Coronary artery (tissue), 2 donors: ENCODE measurements around the gene AXIN1.
"Not testable (repeated sequence)": the region's sequence is repeated elsewhere in the genome, so short reads cannot be mapped to it uniquely, and the experiment has no call there.

Source experiments
- DNase-seq: peaks from one replicate; pipeline ENCODE4 v3.0.0-alpha.2; 2017; ENCODE audit warnings: low spot score
- H3K27ac ChIP-seq, 2 donors: fragments of 200-600 bp; sonication (generic); one replicate each; pipeline ENCODE4 v1.5.1; 2016 to 2019
- H3K4me3 ChIP-seq: fragments of 200-600 bp; sonication (generic); 2 replicates; pipeline ENCODE4 v1.5.1; 2016; ENCODE audit warnings: mild to moderate bottlenecking, moderate library complexity
- TF ChIP-seq, protein P1 (sequence below): fragments of 200-600 bp; sonication (generic); IDR thresholded peaks from one replicate; pipeline ENCODE4 v1.5.1; 2019; ENCODE audit warnings: antibody characterized with exemption

AXIN1 gene

DNA sequence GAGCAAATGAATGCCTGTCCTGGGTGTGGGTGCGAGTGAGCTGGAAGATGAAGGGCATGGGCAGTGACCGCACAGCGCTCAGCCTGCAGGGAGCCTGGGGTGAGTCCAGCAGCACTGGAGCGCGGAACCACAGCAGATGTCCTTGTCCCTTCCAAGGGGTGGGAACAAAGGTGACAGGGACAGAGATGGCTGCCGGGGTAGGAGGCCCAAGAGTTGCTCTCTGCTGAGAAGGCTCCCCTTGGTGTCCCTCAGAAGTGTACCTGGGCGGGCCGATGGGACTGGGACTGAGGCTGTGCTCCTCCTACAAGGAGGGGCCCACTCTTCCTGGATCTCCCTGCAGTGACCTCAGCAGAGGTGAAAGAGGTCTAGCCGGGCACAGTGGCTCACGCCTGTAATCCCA, 36.8 kb upstream of the AXIN1 start:
- no peak overlapping the region for H3K27ac ChIP-seq
- DNase-seq, result no peak
- H3K4me3 ChIP-seq, result no peak overlapping the region
- TF ChIP-seq, protein P1, sequence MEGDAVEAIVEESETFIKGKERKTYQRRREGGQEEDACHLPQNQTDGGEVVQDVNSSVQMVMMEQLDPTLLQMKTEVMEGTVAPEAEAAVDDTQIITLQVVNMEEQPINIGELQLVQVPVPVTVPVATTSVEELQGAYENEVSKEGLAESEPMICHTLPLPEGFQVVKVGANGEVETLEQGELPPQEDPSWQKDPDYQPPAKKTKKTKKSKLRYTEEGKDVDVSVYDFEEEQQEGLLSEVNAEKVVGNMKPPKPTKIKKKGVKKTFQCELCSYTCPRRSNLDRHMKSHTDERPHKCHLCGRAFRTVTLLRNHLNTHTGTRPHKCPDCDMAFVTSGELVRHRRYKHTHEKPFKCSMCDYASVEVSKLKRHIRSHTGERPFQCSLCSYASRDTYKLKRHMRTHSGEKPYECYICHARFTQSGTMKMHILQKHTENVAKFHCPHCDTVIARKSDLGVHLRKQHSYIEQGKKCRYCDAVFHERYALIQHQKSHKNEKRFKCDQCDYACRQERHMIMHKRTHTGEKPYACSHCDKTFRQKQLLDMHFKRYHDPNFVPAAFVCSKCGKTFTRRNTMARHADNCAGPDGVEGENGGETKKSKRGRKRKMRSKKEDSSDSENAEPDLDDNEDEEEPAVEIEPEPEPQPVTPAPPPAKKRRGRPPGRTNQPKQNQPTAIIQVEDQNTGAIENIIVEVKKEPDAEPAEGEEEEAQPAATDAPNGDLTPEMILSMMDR, result no peak

DNA sequence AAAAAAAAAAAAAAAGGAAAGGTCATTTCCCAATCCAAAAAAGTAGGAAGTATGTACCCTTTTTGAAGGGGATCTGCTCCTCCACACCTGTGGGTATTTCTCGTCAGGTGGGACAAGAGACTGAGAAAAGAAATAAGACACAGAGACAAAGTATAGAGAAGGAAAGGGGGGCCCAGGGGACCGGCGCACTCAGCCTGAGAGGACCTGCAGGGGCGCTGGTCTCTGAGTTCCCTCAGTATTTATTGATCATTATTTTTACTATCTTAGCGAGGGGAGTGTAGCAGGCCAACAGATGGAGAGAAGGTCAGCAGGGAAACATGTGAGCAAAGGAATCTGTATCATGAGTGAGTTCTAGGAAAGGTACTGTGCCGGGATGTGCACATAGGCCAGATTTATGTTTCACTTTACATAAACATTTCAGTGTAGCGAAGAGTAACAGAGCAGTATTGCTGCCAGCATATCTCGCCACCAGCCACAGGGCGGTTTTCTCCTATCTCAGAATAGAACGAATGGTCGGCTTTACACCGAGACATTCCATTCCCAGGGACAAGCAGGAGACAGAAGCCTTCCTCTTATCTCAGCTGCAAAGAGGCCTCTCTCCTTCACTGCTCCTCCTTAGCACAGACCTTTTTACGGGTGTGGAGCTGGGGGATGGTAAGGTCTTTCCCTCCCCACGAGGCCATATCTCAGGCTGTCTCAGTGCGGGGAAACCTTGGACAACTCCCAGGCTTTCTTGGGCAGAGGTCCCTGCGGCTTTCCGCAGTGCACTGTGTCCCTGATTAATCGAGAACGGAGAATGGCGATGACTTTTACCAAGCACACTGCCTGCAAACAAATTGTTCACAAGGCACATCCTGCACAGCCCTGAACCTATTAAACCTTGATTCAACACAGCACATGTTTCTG, 35.5 kb upstream of the AXIN1 start:
- peak overlapping the region; percentile 14 to 49 for H3K27ac ChIP-seq
- H3K4me3 ChIP-seq, result peak overlapping the region; percentile 52
- not testable (repeated sequence) for DNase-seq

DNA sequence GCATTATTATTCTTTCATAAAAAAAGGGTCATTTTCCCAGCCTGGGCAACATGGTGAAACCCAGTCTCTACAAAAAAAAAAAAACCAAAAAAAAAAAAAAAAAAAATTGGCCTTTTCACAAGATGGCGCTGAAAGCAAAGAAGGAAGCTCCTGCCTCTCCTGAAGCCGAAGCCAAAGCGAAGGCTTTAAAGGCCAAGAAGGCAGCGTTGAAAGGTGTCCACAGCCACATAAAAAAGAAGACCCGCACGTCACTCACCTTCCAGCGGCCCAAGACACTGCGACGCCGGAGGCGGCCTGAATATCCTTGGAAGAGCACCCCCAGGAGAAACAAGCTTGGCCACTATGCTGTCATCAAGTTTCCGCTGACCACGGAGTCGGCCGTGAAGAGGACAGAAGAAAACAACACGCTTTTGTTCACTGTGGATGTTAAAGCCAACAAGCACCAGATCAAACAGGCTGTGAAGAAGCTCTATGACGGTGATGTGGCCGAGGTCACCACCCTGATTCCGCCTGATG, 34.2 kb upstream of the AXIN1 start:
- Histone ChIP-seq H3K27ac (no peak overlapping the region), H3K4me3 (no peak overlapping the region)
- TF ChIP-seq, protein P1, result no peak
- DNase-seq, result no peak

DNA sequence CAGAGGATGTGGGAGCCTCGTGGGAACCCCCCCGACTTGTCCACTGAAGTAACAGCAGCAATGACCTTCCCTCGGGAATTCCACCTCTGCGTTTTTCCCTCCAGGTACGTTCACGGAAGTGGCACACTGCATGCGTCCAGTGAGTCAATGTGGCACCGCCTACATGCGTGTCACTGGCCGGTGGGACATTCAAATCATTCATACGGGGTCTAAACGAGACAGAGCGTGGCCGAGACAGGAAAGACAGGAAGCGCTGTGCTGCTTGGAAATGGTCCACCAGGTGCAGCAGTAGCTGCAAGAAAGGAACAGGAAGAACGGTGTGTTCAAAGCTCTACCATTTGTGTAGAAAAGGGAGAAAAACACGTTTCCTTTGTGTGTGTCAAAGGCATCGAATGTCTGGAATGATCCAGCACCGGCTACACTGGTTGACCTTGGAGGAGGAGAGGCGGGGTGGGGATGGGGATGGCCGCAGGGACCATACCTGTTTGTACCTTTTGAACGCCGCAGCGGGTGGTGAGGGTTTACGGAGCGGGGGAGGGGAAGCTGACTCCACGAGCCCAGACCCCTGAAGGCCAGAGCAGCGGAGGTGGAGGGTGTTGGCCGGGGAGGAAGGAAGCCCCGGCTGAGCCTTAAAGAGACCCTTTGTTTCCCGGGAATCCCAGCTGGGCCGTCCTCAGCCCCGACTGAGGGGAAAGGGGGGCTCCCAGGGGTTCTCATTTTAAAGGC, 31.0 kb upstream of the AXIN1 start:
- Histone ChIP-seq H3K27ac (no peak overlapping the region), H3K4me3 (peak overlapping the region; percentile 84)
- DNase-seq, result no peak
- TF ChIP-seq, protein P1, result no peak

DNA sequence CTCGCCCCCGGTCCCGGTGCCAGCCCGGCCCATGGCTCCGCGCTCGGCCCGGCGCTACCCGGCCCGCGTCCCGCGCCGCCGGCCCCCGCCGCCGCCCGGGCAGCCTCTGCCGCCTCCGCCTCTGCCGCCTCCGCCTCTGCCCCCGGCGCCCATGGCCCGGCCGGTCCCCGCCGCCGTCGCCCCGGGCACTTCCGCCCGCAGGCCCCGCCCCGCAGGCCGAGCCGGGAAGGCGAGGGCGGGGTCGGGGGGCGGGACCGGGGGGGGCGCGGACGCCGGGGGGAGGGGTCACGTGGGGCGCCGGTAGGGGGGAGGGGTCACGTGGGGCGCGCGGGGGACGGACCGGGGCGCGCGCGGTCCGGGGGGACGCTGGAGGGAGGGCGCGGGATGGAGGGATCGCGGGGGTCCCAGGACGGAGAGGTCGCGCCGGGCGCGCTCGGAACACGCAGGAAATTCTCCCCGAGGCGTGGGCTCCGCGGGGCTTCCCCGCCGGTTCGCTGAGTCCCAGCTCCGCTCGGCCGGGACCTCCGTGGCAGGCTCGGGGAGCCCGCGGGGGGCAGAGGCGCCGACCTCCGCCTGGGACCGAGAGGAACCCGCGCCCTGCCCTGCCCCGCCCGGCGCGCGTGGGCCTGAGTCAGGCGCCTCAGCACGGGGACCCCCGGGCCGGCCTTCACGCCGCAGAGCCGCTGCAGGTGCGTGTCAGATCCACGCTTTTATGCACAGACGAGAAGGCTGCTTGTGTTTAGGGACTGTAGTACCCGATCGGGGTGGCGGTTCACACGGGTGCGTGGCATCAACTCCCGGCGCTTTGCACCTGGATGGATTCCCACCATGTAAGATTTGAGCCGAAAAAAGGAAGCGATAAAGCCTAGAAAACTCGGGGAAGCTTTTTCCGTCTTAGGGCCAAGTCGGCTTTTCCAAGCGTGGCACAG, 29.5 kb upstream of the AXIN1 start, which contains the start of gene PGAP6:
PGAP6 (minus strand) TSS at position 190 of the 929 bp plus-strand sequence; CDS start at position 33, 157 bp downstream.
- Histone ChIP-seq H3K4me3 (peak within 1 kb of the TSS; percentile 84), H3K27ac (peak within 1 kb of the TSS; percentile 74 to 89)
- DNase-seq, result no peak
- TF ChIP-seq, protein P1, result no peak

DNA sequence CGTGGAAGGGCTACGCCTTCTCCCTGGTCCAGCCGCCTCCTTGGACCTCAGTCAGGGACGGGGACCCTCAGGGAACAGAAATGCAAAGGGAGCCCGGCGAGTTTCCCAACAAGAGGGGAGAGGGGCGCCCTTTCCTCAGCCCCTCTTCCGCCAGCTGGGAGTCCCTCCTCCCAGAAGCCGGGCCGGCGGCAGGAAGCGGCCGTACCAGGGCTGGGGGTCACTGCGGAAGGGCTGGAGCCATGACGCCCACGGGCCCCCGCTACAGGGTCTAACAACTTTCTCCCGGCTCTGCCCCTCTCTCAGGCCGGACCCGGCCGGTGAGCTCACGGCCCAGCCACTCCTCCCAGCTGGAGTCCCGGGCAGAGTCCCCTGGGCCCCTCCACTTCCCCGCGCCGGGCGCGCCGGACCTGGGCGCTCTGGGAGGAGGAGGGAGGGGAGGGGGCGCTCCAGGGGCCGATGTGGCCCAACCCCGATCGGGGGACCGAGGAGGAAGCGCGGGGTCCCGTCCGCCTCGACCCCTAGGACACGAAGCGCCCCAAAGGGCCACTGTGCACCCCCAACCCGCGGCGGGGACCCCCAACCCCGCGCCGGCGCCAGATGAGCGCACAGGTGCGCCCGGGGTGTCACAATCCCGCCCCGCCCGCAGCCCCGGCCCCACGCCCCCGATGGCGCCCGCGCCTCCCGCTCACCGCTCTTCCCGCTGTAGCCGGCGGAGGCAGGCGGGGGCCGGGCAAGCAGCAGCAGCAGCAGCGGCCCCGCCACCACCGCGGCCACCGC, 28.7 kb upstream of the AXIN1 start:
- Histone ChIP-seq H3K4me3 (peak overlapping the region; percentile 84), H3K27ac (peak overlapping the region; percentile 53 to 89)
- DNase-seq, result no peak
- TF ChIP-seq, protein P1, result no peak
